Esophagus squamous epithelium (tissue), 4 donors: ENCODE measurements around the gene UBAC2.

Experiments used
- CTCF ChIP-seq, 6 experiments: fragments of 450-650 bp in 4 of 6; fragments of 200-600 bp in 2 of 6; sonication (generic) in 2 of 6; IDR thresholded peaks; one replicate each; pipeline ENCODE4 v1.5.1; 2016 to 2019; ENCODE audit warnings: antibody characterized with exemption in 6 of 6, mild to moderate bottlenecking in 4 of 6, moderate library complexity in 4 of 6
- POLR2A ChIP-seq, 4 donors: fragments of 450-650 bp; IDR thresholded peaks; one replicate each; pipeline ENCODE4 v1.6.1; 2017; ENCODE audit warnings: antibody characterized with exemption in 4 of 4, mild to moderate bottlenecking in 4 of 4, moderate library complexity in 3 of 4

DNA sequence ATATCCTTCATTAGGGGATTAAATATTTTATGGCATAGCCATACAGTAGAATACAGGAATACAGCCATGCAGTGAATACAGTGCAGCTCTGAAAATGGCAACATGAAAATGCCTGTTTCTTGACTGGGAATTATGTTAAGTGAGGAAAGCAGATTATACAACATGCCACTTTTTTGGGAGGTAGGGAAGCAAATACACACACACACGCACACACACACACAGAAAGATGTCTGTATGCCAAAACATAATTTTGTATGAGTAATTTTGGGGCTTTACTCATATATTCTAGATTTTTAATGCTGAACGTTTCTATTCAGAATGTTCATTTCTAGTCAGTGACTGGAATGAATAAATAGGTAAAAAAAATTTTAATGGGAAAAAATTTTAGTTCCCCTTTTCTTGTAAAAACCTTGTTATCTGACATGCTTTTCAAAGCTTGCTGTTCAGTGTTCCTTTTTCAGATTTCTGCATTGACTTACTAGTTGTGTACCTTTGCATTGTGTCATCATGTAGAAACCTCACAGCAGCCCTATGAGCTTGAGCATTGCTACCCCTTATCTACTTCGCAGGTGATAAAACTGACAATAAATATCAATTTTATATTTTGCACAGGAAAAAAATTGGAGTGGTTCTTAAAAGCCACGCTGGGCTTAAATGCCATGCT is 98.7 kb downstream of the UBAC2 start:
- TF ChIP-seq CTCF (IDR thresholded peaks at IDR 0.05) (no peak), POLR2A (IDR thresholded peaks at IDR 0.05) (no peak)
